K562 (cell line): ENCODE measurements around the gene NEDD4L. TPM values are rescaled to one million over a fixed set of nuclear protein-coding genes. Genes with fewer than 3 reads are reported as not detected.

ENCODE experiments used
- ARID1B ChIP-seq: fragments of 450-650 bp; IDR thresholded peaks from 2 replicates; pipeline ENCODE4 v1.6.1; 2016; ENCODE audit warnings: antibody characterized with exemption, mild to moderate bottlenecking, inconsistent platforms
- BACH1 ChIP-seq: fragments of 200-800 bp; sonication (Bioruptor generic); IDR thresholded peaks from 2 replicates; pipeline ENCODE4 v1.6.1; 2016; ENCODE audit warnings: missing genetic modification characterization, missing compliant biosample characterization
- BMI1 ChIP-seq: fragments of 150-350 bp; IDR thresholded peaks from 2 replicates; pipeline ENCODE4 v1.6.1; 2014; ENCODE audit warnings: low read length
- ETS2 ChIP-seq: IDR thresholded peaks from 2 replicates; pipeline ENCODE4 v1.6.1; 2016; ENCODE audit warnings: borderline replicate concordance, missing genetic modification characterization, mild to moderate bottlenecking, moderate library complexity, missing compliant biosample characterization; ENCODE audit not compliant: poor library complexity, severe bottlenecking
- HDAC8 ChIP-seq: fragments of 450-650 bp; IDR thresholded peaks from 2 replicates; pipeline ENCODE4 v1.6.1; 2016; ENCODE audit warnings: mild to moderate bottlenecking, missing genetic modification characterization, moderate library complexity, missing compliant biosample characterization
- HNRNPL ChIP-seq: fragments of 200-400 bp; formaldehyde crosslinking; IDR thresholded peaks from 2 replicates; pipeline ENCODE4 v1.6.1; 2017; ENCODE audit warnings: low read depth, mild to moderate bottlenecking, low read length
- LEF1 ChIP-seq: fragments of 450-650 bp; IDR thresholded peaks from 2 replicates; pipeline ENCODE4 v1.6.1; 2016; ENCODE audit warnings: mild to moderate bottlenecking
- MLLT1 ChIP-seq, 2 experiments: fragments of 450-650 bp; IDR thresholded peaks; 2 replicates each; pipeline ENCODE4 v1.6.1; 2016
- MTA1 ChIP-seq: fragments of 450-650 bp; IDR thresholded peaks from 2 replicates; pipeline ENCODE4 v1.6.1; 2017; ENCODE audit warnings: borderline replicate concordance
- NFXL1 ChIP-seq: fragments of 450-650 bp; formaldehyde crosslinking; IDR thresholded peaks from 2 replicates; pipeline ENCODE4 v1.4.0; 2021; ENCODE audit warnings: mild to moderate bottlenecking
- NR1H2 ChIP-seq: sonication (generic); formaldehyde crosslinking; IDR thresholded peaks from 2 replicates; pipeline ENCODE4 v1.4.0; 2020; ENCODE audit warnings: mild to moderate bottlenecking, missing genetic modification reagents
- PHB2 ChIP-seq: fragments of 450-650 bp; IDR thresholded peaks from 2 replicates; pipeline ENCODE4 v1.6.1; 2017; ENCODE audit warnings: low read depth
- SMAD4 ChIP-seq: fragments of 250-450 bp; sonication (Bioruptor Pico); conservative IDR thresholded peaks from 2 replicates; pipeline ENCODE4 v1.8.0; 2021; ENCODE audit warnings: inconsistent platforms, mild to moderate bottlenecking, moderate library complexity
- THRAP3 ChIP-seq: fragments of 450-650 bp; IDR thresholded peaks from 2 replicates; pipeline ENCODE4 v1.6.1; 2016; ENCODE audit warnings: mild to moderate bottlenecking, inconsistent platforms, borderline replicate concordance
- ZEB2 ChIP-seq: fragments of 450-650 bp; IDR thresholded peaks from 2 replicates; pipeline ENCODE4 v1.6.1; 2016
- ZNF143 ChIP-seq: sonication (generic); formaldehyde crosslinking; IDR thresholded peaks from 2 replicates; pipeline ENCODE4 v1.9.0; 2022; ENCODE audit warnings: mild to moderate bottlenecking, missing genetic modification reagents
- ZNF347 ChIP-seq: fragments of 450-650 bp; formaldehyde crosslinking; IDR thresholded peaks from 2 replicates; pipeline ENCODE4 v1.4.0; 2020; ENCODE audit warnings: low read depth, mild to moderate bottlenecking, moderate library complexity
- ZNF398 ChIP-seq: fragments of 250-450 bp; sonication (Bioruptor Pico); IDR thresholded peaks from 2 replicates; pipeline ENCODE4 v1.8.0; 2021; ENCODE audit warnings: moderate library complexity, mild to moderate bottlenecking, inconsistent platforms
- ZNF639 ChIP-seq, 2 experiments: fragments of 200-800 bp in 1 of 2; sonication (Bioruptor generic) in 1 of 2; sonication (generic) in 1 of 2; formaldehyde crosslinking in 1 of 2; IDR thresholded peaks in 1 of 2; conservative IDR thresholded peaks in 1 of 2; 2 replicates each; pipeline versions ENCODE4 v1.5.0 to v1.6.1; 2016 to 2020; ENCODE audit warnings: missing compliant biosample characterization in 1 of 2, missing genetic modification characterization in 1 of 2, missing genetic modification reagents in 1 of 2
- ZNF766 ChIP-seq: fragments of 200-800 bp; sonication (Bioruptor generic); conservative IDR thresholded peaks from 2 replicates; pipeline ENCODE4 v1.6.1; 2016; ENCODE audit warnings: missing genetic modification characterization, missing compliant biosample characterization
- polyA plus RNA-seq, 8 experiments: library from polyadenylated mRNA; depleted of rRNA in 4 of 8; stranded (reverse) in 5 of 8; unstranded in 3 of 8; fragments of >200 nt; fragmentation: Nextera tagmentation in 2 of 8; fragmentation: Illumina TruSeq in 1 of 8; extraction: Ambion mirVana in 2 of 8; extraction: Trizol in 1 of 8; gene quantifications; 2 replicates each; pipeline versions ENCODE4 v1.2.1 to v1.2.3, GENCODE V29; 2011 to 2014; ENCODE audit warnings: inconsistent platforms in 1 of 8, missing spikeins in 1 of 8
- total RNA-seq, 7 experiments: library from RNA; depleted of rRNA in 6 of 7; stranded (reverse); fragments of >200 nt in 6 of 7; fragmentation: Illumina TruSeq in 2 of 7; extraction: Trizol in 2 of 7; gene quantifications; 2 replicates each; pipeline versions ENCODE4 v1.2.1 to v1.2.3, GENCODE V29; 2011 to 2021; ENCODE audit warnings: low replicate concordance in 1 of 7
- TF ChIP-seq, protein P1 (sequence below), 2 experiments: fragments of 450-650 bp in 1 of 2; IDR thresholded peaks; 2 replicates each; pipeline ENCODE4 v1.6.1; 2011 to 2017; ENCODE audit warnings: low read depth in 2 of 2, antibody characterized with exemption in 1 of 2, borderline replicate concordance in 1 of 2, low read length in 1 of 2, mild to moderate bottlenecking in 1 of 2, mixed read lengths in 1 of 2; ENCODE audit not compliant: control insufficient read depth in 1 of 2

The NEDD4L gene
- total and polyA plus RNA-seq, 9 of the 15 experiments (the other 6 are each of a cell fraction or from before 2014, with no cell fraction given): 8.1 to 33.4 (median 19.9) TPM

GRCh38 chr18:58078889-58079573 is 35.0 kb downstream of the NEDD4L start (continued):
- TF ChIP-seq ZNF398 (CRISPR knock-in tag) (no peak), MLLT1 (IDR thresholded peaks at IDR 0.05) (no peak), ZNF639 (CRISPR knock-in tag; conservative IDR thresholded peaks at IDR 0.05 in 1 of 2, IDR thresholded peaks at IDR 0.05 in 1 of 2) (no peak), ZEB2 (peak; percentile 85), ARID1B (peak; percentile 95), BMI1 (no peak), THRAP3 (no peak), ZNF347 (no peak), ZNF766 (0 out of 2 replicates have a peak, but pooled peaks have one; percentile 31), LEF1 (peak; percentile 69), NFXL1 (CRISPR knock-in tag) (no peak), ETS2 (tag) (no peak), BACH1 (tag) (no peak), ZNF143 (no peak), SMAD4 (peak; percentile 71), PHB2 (peak; percentile 68), HNRNPL (no peak), MTA1 (peak; percentile 75; the same call in 1 of the 2 replicates), NR1H2 (CRISPR knock-in tag) (no peak), HDAC8 (no peak)
- TF ChIP-seq, protein P1, sequence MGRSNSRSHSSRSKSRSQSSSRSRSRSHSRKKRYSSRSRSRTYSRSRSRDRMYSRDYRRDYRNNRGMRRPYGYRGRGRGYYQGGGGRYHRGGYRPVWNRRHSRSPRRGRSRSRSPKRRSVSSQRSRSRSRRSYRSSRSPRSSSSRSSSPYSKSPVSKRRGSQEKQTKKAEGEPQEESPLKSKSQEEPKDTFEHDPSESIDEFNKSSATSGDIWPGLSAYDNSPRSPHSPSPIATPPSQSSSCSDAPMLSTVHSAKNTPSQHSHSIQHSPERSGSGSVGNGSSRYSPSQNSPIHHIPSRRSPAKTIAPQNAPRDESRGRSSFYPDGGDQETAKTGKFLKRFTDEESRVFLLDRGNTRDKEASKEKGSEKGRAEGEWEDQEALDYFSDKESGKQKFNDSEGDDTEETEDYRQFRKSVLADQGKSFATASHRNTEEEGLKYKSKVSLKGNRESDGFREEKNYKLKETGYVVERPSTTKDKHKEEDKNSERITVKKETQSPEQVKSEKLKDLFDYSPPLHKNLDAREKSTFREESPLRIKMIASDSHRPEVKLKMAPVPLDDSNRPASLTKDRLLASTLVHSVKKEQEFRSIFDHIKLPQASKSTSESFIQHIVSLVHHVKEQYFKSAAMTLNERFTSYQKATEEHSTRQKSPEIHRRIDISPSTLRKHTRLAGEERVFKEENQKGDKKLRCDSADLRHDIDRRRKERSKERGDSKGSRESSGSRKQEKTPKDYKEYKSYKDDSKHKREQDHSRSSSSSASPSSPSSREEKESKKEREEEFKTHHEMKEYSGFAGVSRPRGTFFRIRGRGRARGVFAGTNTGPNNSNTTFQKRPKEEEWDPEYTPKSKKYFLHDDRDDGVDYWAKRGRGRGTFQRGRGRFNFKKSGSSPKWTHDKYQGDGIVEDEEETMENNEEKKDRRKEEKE (IDR thresholded peaks at IDR 0.05; ENCODE audit: borderline replicate concordance in 1 of 2, control insufficient read depth in 1 of 2, low read depth in 2 of 2, low read length in 1 of 2): no peak
